GM12878 (cell line): ENCODE data around the gene RALGPS1. TPM values are rescaled to one million over a fixed set of nuclear protein-coding genes. Genes with fewer than 3 reads are reported as not detected.
A peak's percentile ranks its signal among the peaks of the same experiment; 100 is the strongest.

ENCODE experiments used
- BHLHE40 ChIP-seq, 2 experiments: fragments of 450-650 bp in 1 of 2; IDR thresholded peaks; 2 replicates each; pipeline ENCODE4 v1.6.1; 2011 to 2017; ENCODE audit warnings: low read depth in 2 of 2, borderline replicate concordance in 1 of 2, improper control_type of control experiment in 1 of 2, low read length in 1 of 2, mild to moderate bottlenecking in 1 of 2
- BRCA1 ChIP-seq: IDR thresholded peaks from 2 replicates; pipeline ENCODE4 v1.6.1; 2011; ENCODE audit warnings: low read depth, low read length, improper control_type of control experiment
- CEBPB ChIP-seq, 2 experiments: fragments of 150-350 bp in 1 of 2; IDR thresholded peaks; 2 replicates each; pipeline ENCODE4 v1.6.1; 2012 to 2014; ENCODE audit warnings: low read depth in 2 of 2, low read length in 2 of 2, borderline replicate concordance in 1 of 2, inconsistent platforms in 1 of 2
- ESRRA ChIP-seq: IDR thresholded peaks from 2 replicates; pipeline ENCODE4 v1.6.1; 2012; ENCODE audit warnings: mild to moderate bottlenecking, low read length, improper control_type of control experiment
- FOXM1 ChIP-seq: IDR thresholded peaks from 2 replicates; pipeline ENCODE4 v1.6.1; 2012; ENCODE audit warnings: low read depth, mild to moderate bottlenecking, inconsistent platforms, low read length, moderate library complexity
- MLLT1 ChIP-seq: fragments of 450-650 bp; IDR thresholded peaks from 2 replicates; pipeline ENCODE4 v1.6.1; 2016; ENCODE audit warnings: mild to moderate bottlenecking
- MYB ChIP-seq: fragments of 150-350 bp; IDR thresholded peaks from 2 replicates; pipeline ENCODE4 v1.6.1; 2014; ENCODE audit warnings: mild to moderate bottlenecking, low read depth, low read length, borderline replicate concordance
- NFIC ChIP-seq: IDR thresholded peaks from 2 replicates; pipeline ENCODE4 v1.6.1; 2012; ENCODE audit warnings: low read depth, mild to moderate bottlenecking, inconsistent platforms, low read length, moderate library complexity
- NR2F1 ChIP-seq: fragments of 450-650 bp; conservative IDR thresholded peaks from 2 replicates; pipeline ENCODE4 v1.6.1; 2017; ENCODE audit warnings: mild to moderate bottlenecking
- RELB ChIP-seq: fragments of 450-650 bp; IDR thresholded peaks from 2 replicates; pipeline ENCODE4 v1.6.1; 2017; ENCODE audit warnings: low read depth, mild to moderate bottlenecking, moderate library complexity
- RUNX3 ChIP-seq: IDR thresholded peaks from 2 replicates; pipeline ENCODE4 v1.6.1; 2012; ENCODE audit warnings: low read length, inconsistent platforms
- SKIL ChIP-seq: fragments of 450-650 bp; IDR thresholded peaks from 2 replicates; pipeline ENCODE4 v1.6.1; 2017; ENCODE audit warnings: mild to moderate bottlenecking, low read depth, inconsistent platforms; ENCODE audit not compliant: poor library complexity, severe bottlenecking
- SMARCA5 ChIP-seq: fragments of 450-650 bp; IDR thresholded peaks from 2 replicates; pipeline ENCODE4 v1.6.1; 2017; ENCODE audit warnings: mild to moderate bottlenecking
- STAT3 ChIP-seq: IDR thresholded peaks from 2 replicates; pipeline ENCODE4 v1.6.1; 2011; ENCODE audit warnings: low read depth, low read length, improper control_type of control experiment
- TAF1 ChIP-seq: IDR thresholded peaks from 2 replicates; pipeline ENCODE4 v1.6.1; 2011; ENCODE audit warnings: mild to moderate bottlenecking, low read depth, low read length, borderline replicate concordance
- USF2 ChIP-seq: IDR thresholded peaks from 2 replicates; pipeline ENCODE4 v1.6.1; 2011; ENCODE audit warnings: low read depth, low read length, improper control_type of control experiment, borderline replicate concordance
- ZNF687 ChIP-seq: fragments of 450-650 bp; IDR thresholded peaks from 2 replicates; pipeline ENCODE4 v1.6.1; 2017; ENCODE audit warnings: mild to moderate bottlenecking, moderate library complexity
- polyA plus RNA-seq, 11 experiments: library from polyadenylated mRNA; depleted of rRNA in 4 of 11; unstranded in 6 of 11; stranded (reverse) in 5 of 11; fragments of >200 nt; fragmentation: Nextera tagmentation in 4 of 11; fragmentation: Illumina TruSeq in 1 of 11; extraction: Ambion mirVana in 4 of 11; extraction: Trizol in 1 of 11; gene quantifications; 1 replicate in 1 of 11; 2 replicates in 10 of 11; pipeline versions ENCODE4 v1.2.1 to v1.2.3, GENCODE V29; 2011 to 2016; ENCODE audit warnings: inconsistent platforms in 2 of 11, missing spikeins in 2 of 11, low read depth in 1 of 11
- total RNA-seq, 4 experiments: library from RNA; depleted of rRNA in 3 of 4; stranded (reverse); fragments of >200 nt in 3 of 4; fragmentation: Illumina TruSeq in 1 of 4; extraction: Trizol in 1 of 4; gene quantifications; 2 replicates each; pipeline versions ENCODE4 v1.2.1 to v1.2.3, GENCODE V29; 2013 to 2021

Gene RALGPS1
- total and polyA plus RNA-seq, 10 of the 15 experiments (the other 5 are each of a cell fraction or from before 2014, with no cell fraction given), result 0.13 to 5.6 (median 2.7) TPM

GRCh38 chr9:127183814-127184582 lies 269.4 kb downstream of the RALGPS1 start (continued):
- no peak for TF ChIP-seq MYB
- TF ChIP-seq NFIC, result 0 out of 2 replicates have a peak, but pooled peaks have one; percentile 42
- TF ChIP-seq MLLT1, result peak; percentile 98
- TF ChIP-seq STAT3, result no peak
- peak; percentile 96 for TF ChIP-seq ZNF687
- 0 out of 2 replicates have a peak, but pooled peaks have one; percentile 34 for TF ChIP-seq NR2F1
- peak; percentile 56; the same call in 1 of the 2 replicates for TF ChIP-seq FOXM1
- TF ChIP-seq BRCA1, result no peak
- TF ChIP-seq SKIL, result peak; percentile 55
- TF ChIP-seq ESRRA, result 0 out of 2 replicates have a peak, but pooled peaks have one; percentile 25
- peak; percentile 79 for TF ChIP-seq RELB
- TF ChIP-seq SMARCA5, result peak; percentile 36
- no peak for TF ChIP-seq RUNX3
- TF ChIP-seq USF2, result no peak
- TF ChIP-seq TAF1, result 0 out of 2 replicates have a peak, but pooled peaks have one; percentile 39
- no peak for TF ChIP-seq CEBPB (IDR thresholded peaks at IDR 0.05; ENCODE audit: borderline replicate concordance in 1 of 2, low read depth in 2 of 2, low read length in 2 of 2)
- TF ChIP-seq BHLHE40 (IDR thresholded peaks at IDR 0.05; ENCODE audit: borderline replicate concordance in 1 of 2, low read depth in 2 of 2, low read length in 1 of 2), result peak; percentile 57 to 72; a peak in 1 of 4 replicates
